ENCODE results near the gene CTRL.
"Not testable (repeated sequence)": the region's sequence is repeated elsewhere in the genome, so short reads cannot be mapped to it uniquely, and the experiment has no call there.

GRCh38 chr16:67972285-67972684, 40.6 kb upstream of the CTRL start:
- not testable (repeated sequence) for TF ChIP-seq POLR2AphosphoS5 (IDR thresholded peaks at IDR 0.05; ENCODE audit: insufficient read depth, low read depth, low read length); FOS (IDR thresholded peaks at IDR 0.05; ENCODE audit: borderline replicate concordance, insufficient read depth, low read length)

All from endothelial cell of umbilical vein (primary cell).